Natural killer cell treated with Interleukin-12 subunit alpha and Interleukin-12 subunit beta and Interleukin-15 and Interleukin-18, amount 100 ng/mL, for 72 hours (primary cell): ENCODE results near the gene PCMTD2. TPM values are rescaled to one million over a fixed set of nuclear protein-coding genes. Genes with fewer than 3 reads are reported as not detected.
"Not testable (repeated sequence)": the region's sequence is repeated elsewhere in the genome, so short reads cannot be mapped to it uniquely, and the experiment has no call there.

ENCODE experiments used
- ATAC-seq, 2 donors: fragments of 150-1000 bp; cut with Tn5 transposase in 1 of 2; sonication (Bioruptor Pico), chemical (Tn5 transposase) in 1 of 2; 2 replicates each; pipeline ENCODE4 v1.10.0; 2021
- DNase-seq: peaks from one replicate; pipeline ENCODE4 v3.0.0; 2022; ENCODE audit warnings: low spot score
- H3K27ac Mint-ChIP-seq, 2 donors: 1 replicate in 1 of 2; 2 replicates in 1 of 2; pipeline ENCODE4 v1.8.0; 2022; ENCODE audit warnings: mixed read lengths in 2 of 2, mild to moderate bottlenecking in 1 of 2, moderate library complexity in 1 of 2
- H3K27me3 Mint-ChIP-seq, 2 donors: 1 replicate in 1 of 2; 2 replicates in 1 of 2; pipeline ENCODE4 v1.8.0; 2022; ENCODE audit warnings: mixed read lengths in 2 of 2
- H3K36me3 Mint-ChIP-seq: one replicate; pipeline ENCODE4 v1.8.0; 2022; ENCODE audit warnings: mixed read lengths
- H3K4me1 Mint-ChIP-seq, 2 donors: 1 replicate in 1 of 2; 2 replicates in 1 of 2; pipeline ENCODE4 v1.8.0; 2022; ENCODE audit warnings: low read depth in 2 of 2, mixed read lengths in 2 of 2, mild to moderate bottlenecking in 1 of 2
- H3K4me3 Mint-ChIP-seq: one replicate; pipeline ENCODE4 v1.8.0; 2022; ENCODE audit warnings: mixed read lengths
- H3K9me3 Mint-ChIP-seq: 2 replicates; pipeline ENCODE4 v1.8.0; 2022; ENCODE audit warnings: mixed read lengths
- total RNA-seq, 2 donors: library from RNA; stranded (reverse); gene quantifications; one replicate each; pipeline ENCODE4 v1.2.3, GENCODE V29; 2022

The PCMTD2 gene
- total RNA-seq, 2 donors from 2014 or later: 17.4 to 21.8 TPM

GRCh38 chr20:64266988-64267387 lies 11.4 kb downstream of the PCMTD2 start:
- H3K27me3 Mint-ChIP-seq: no peaks in the 10 kb centered on the region
- peaks cover 20 to 24% of the 10 kb centered on the region in 2 donors for H3K4me1 Mint-ChIP-seq
- H3K36me3 Mint-ChIP-seq: peaks cover 4% of the 10 kb centered on the region
- ATAC-seq (no peak), DNase-seq (no peak)
- H3K4me3 Mint-ChIP-seq: no peak overlapping the region
- no peak overlapping the region for H3K27ac Mint-ChIP-seq
- no peaks in the 10 kb centered on the region for H3K9me3 Mint-ChIP-seq

- ATAC-seq (no peak), DNase-seq (no peak)
- H3K9me3 Mint-ChIP-seq: no peaks in the 10 kb centered on the region
- peaks cover 4% of the 10 kb centered on the region for H3K36me3 Mint-ChIP-seq
- no peaks in the 10 kb centered on the region for H3K27me3 Mint-ChIP-seq
- H3K4me1 Mint-ChIP-seq: peaks cover 13 to 20% of the 10 kb centered on the region in 2 donors
- H3K27ac Mint-ChIP-seq: no peak overlapping the region
- H3K4me3 Mint-ChIP-seq: no peak overlapping the region
These were observed 12.6 kb downstream of the PCMTD2 start for GRCh38 chr20:64268174-64268573.

GRCh38 chr20:64269604-64270411 lies 14.3 kb downstream of the PCMTD2 start:
- ATAC-seq (peak; percentile 43 to 53), DNase-seq (no peak)
- Mint-ChIP-seq H3K27me3 (no peaks in the 10 kb centered on the region), H3K9me3 (no peaks in the 10 kb centered on the region), H3K4me3 (no peak overlapping the region), H3K4me1 (peaks cover 13 to 17% of the 10 kb centered on the region in 2 donors), H3K36me3 (peaks cover 4% of the 10 kb centered on the region), H3K27ac (no peak overlapping the region)

- no peak overlapping the region for H3K4me3 Mint-ChIP-seq
- no peaks in the 10 kb centered on the region for H3K9me3 Mint-ChIP-seq
- peaks cover 13 to 17% of the 10 kb centered on the region in 2 donors for H3K4me1 Mint-ChIP-seq
- H3K27me3 Mint-ChIP-seq: no peaks in the 10 kb centered on the region
- no peak overlapping the region for H3K27ac Mint-ChIP-seq
- H3K36me3 Mint-ChIP-seq: peaks cover 4% of the 10 kb centered on the region
- ATAC-seq (no peak), DNase-seq (no peak)
These were observed 16.1 kb downstream of the PCMTD2 start for GRCh38 chr20:64271636-64272035.

GRCh38 chr20:64273109-64273508 lies 17.6 kb downstream of the PCMTD2 start:
- H3K27me3 Mint-ChIP-seq: no peaks in the 10 kb centered on the region
- no peak for ATAC-seq
- H3K9me3 Mint-ChIP-seq: no peaks in the 10 kb centered on the region
- H3K4me3 Mint-ChIP-seq: no peak overlapping the region
- DNase-seq: no peak
- peaks cover 19 to 23% of the 10 kb centered on the region in 2 donors for H3K4me1 Mint-ChIP-seq
- H3K27ac Mint-ChIP-seq: no peak overlapping the region
- peaks cover 4% of the 10 kb centered on the region for H3K36me3 Mint-ChIP-seq

GRCh38 chr20:64276817-64277216 lies 21.3 kb downstream of the PCMTD2 start:
- ATAC-seq (no peak), DNase-seq (no peak)
- Mint-ChIP-seq H3K9me3 (no peaks in the 10 kb centered on the region), H3K27ac (no peak overlapping the region), H3K4me1 (peaks cover 11% of the 10 kb centered on the region in 2 donors), H3K27me3 (no peaks in the 10 kb centered on the region), H3K36me3 (no peaks in the 10 kb centered on the region), H3K4me3 (no peak overlapping the region)

GRCh38 chr20:64277571-64278316 lies 22.2 kb downstream of the PCMTD2 start:
- DNase-seq: no peak
- ATAC-seq: peak in 1 of 2 donors; percentile 13
- Mint-ChIP-seq H3K36me3 (no peaks in the 10 kb centered on the region), H3K27me3 (no peaks in the 10 kb centered on the region), H3K27ac (no peak overlapping the region), H3K4me1 (peaks cover 11% of the 10 kb centered on the region in 2 donors), H3K4me3 (no peak overlapping the region), H3K9me3 (no peaks in the 10 kb centered on the region)

- H3K9me3 Mint-ChIP-seq: no peaks in the 10 kb centered on the region
- ATAC-seq: peak in 1 of 2 donors; percentile 28
- DNase-seq: no peak
- no peaks in the 10 kb centered on the region for H3K27me3 Mint-ChIP-seq
- H3K4me1 Mint-ChIP-seq: peaks cover 11% of the 10 kb centered on the region in 2 donors
- no peaks in the 10 kb centered on the region for H3K36me3 Mint-ChIP-seq
- no peak overlapping the region for H3K27ac Mint-ChIP-seq
- no peak overlapping the region for H3K4me3 Mint-ChIP-seq
These were observed 22.8 kb downstream of the PCMTD2 start for GRCh38 chr20:64278317-64278681.

GRCh38 chr20:64279826-64280459 lies 24.4 kb downstream of the PCMTD2 start:
- Mint-ChIP-seq H3K4me1 (peaks cover 15 to 16% of the 10 kb centered on the region in 2 donors), H3K4me3 (no peak overlapping the region), H3K27ac (no peak overlapping the region), H3K36me3 (no peaks in the 10 kb centered on the region), H3K9me3 (no peaks in the 10 kb centered on the region), H3K27me3 (no peaks in the 10 kb centered on the region)
- DNase-seq: no peak
- ATAC-seq: peak; percentile 11 to 41

GRCh38 chr20:64280460-64280843 lies 24.9 kb downstream of the PCMTD2 start:
- Mint-ChIP-seq H3K9me3 (no peaks in the 10 kb centered on the region), H3K27ac (no peak overlapping the region), H3K4me1 (peaks cover 15 to 16% of the 10 kb centered on the region in 2 donors), H3K27me3 (no peaks in the 10 kb centered on the region), H3K4me3 (no peak overlapping the region), H3K36me3 (no peaks in the 10 kb centered on the region)
- no peak for DNase-seq
- no peak for ATAC-seq

GRCh38 chr20:64283646-64284045 lies 28.1 kb downstream of the PCMTD2 start:
- Mint-ChIP-seq H3K4me3 (no peak overlapping the region), H3K9me3 (no peaks in the 10 kb centered on the region), H3K36me3 (no peaks in the 10 kb centered on the region), H3K4me1 (peaks cover 8 to 10% of the 10 kb centered on the region in 2 donors), H3K27ac (no peak overlapping the region), H3K27me3 (no peaks in the 10 kb centered on the region)
- DNase-seq (no peak), ATAC-seq (no peak)

- not testable (repeated sequence) for H3K27ac Mint-ChIP-seq, H3K27me3 Mint-ChIP-seq, H3K9me3 Mint-ChIP-seq, H3K4me1 Mint-ChIP-seq, H3K36me3 Mint-ChIP-seq, H3K4me3 Mint-ChIP-seq
- peak; percentile 95 for ATAC-seq
- DNase-seq: peak; percentile 89
These were observed 30.3 kb downstream of the PCMTD2 start for GRCh38 chr20:64285579-64286446.
